HL-60/S4 treated with retinoic acid at 250 ng/mL for 4 days and 3 days (cell line): ENCODE results near the gene STIP1.
"Not testable (repeated sequence)": the region's sequence is repeated elsewhere in the genome, so short reads cannot be mapped to it uniquely, and the experiment has no call there.

Experiments
- in situ Hi-C: fragments of 300-500 bp; cut with MboI; formaldehyde crosslinking; loops from 2 replicates; pipeline ENCODE4 v1.7.0; 2022; ENCODE audit warnings: low sequenced_read_pairs

STIP1 gene

GRCh38 chr11:64157631-64158394, 28.2 kb upstream of the STIP1 start:
- in situ Hi-C loops: no loop called here

- in situ Hi-C loops: no loop called here
These were observed 24.9 kb upstream of the STIP1 start for GRCh38 chr11:64161037-64161436.

GRCh38 chr11:64162769-64163168, 23.2 kb upstream of the STIP1 start:
- in situ Hi-C loops: not testable (repeated sequence)

GRCh38 chr11:64163951-64164350, 22.0 kb upstream of the STIP1 start:
- in situ Hi-C loops: no loop called here

GRCh38 chr11:64164392-64165312, 21.3 kb upstream of the STIP1 start:
- in situ Hi-C loops: no loop called here

- in situ Hi-C loops: no loop called here
These were observed 20.5 kb upstream of the STIP1 start for GRCh38 chr11:64165481-64165841.

- in situ Hi-C loops: no loop called here
These were observed 19.9 kb upstream of the STIP1 start, which contains the start of gene MACROD1 for GRCh38 chr11:64165842-64166635. Gene MACROD1, minus strand, starts transcription at chr11:64166113. Its CDS starts 119 bp downstream, at chr11:64165994.

- in situ Hi-C loops: no loop called here
These were observed 15.6 kb upstream of the STIP1 start for GRCh38 chr11:64170419-64170818.

- in situ Hi-C loops: no loop called here
These were observed 12.2 kb upstream of the STIP1 start for GRCh38 chr11:64173616-64174355.

GRCh38 chr11:64176751-64177150, 9.2 kb upstream of the STIP1 start:
- in situ Hi-C loops: no loop called here

GRCh38 chr11:64178203-64178602, 7.8 kb upstream of the STIP1 start:
- in situ Hi-C loops: no loop called here

GRCh38 chr11:64178951-64179639, 6.9 kb upstream of the STIP1 start:
- in situ Hi-C loops: no loop called here

- in situ Hi-C loops: no loop called here
These were observed 5.1 kb upstream of the STIP1 start for GRCh38 chr11:64180891-64181290.

GRCh38 chr11:64181506-64182411, 4.2 kb upstream of the STIP1 start:
- in situ Hi-C loops: no loop called here

GRCh38 chr11:64183890-64184289, 2.1 kb upstream of the STIP1 start:
- in situ Hi-C loops: no loop called here

GRCh38 chr11:64185175-64185692, 737 bp upstream of the STIP1 start:
- in situ Hi-C loops: no loop called here

GRCh38 chr11:64186492-64187165, 658 bp downstream of the STIP1 start:
- in situ Hi-C loops: no loop called here

- in situ Hi-C loops: no loop called here
These were observed 6.5 kb downstream of the STIP1 start for GRCh38 chr11:64192434-64192833.
